Measurements from ENCODE around the gene RAP1GAP. TPM values are rescaled to one million over a fixed set of nuclear protein-coding genes. Genes with fewer than 3 reads are reported as not detected.

Gene RAP1GAP
- total and polyA plus RNA-seq, 2 of the 13 experiments (the other 11 are each of a cell fraction or from before 2014, with no cell fraction given), result 11.9 to 37.5 TPM

DNA sequence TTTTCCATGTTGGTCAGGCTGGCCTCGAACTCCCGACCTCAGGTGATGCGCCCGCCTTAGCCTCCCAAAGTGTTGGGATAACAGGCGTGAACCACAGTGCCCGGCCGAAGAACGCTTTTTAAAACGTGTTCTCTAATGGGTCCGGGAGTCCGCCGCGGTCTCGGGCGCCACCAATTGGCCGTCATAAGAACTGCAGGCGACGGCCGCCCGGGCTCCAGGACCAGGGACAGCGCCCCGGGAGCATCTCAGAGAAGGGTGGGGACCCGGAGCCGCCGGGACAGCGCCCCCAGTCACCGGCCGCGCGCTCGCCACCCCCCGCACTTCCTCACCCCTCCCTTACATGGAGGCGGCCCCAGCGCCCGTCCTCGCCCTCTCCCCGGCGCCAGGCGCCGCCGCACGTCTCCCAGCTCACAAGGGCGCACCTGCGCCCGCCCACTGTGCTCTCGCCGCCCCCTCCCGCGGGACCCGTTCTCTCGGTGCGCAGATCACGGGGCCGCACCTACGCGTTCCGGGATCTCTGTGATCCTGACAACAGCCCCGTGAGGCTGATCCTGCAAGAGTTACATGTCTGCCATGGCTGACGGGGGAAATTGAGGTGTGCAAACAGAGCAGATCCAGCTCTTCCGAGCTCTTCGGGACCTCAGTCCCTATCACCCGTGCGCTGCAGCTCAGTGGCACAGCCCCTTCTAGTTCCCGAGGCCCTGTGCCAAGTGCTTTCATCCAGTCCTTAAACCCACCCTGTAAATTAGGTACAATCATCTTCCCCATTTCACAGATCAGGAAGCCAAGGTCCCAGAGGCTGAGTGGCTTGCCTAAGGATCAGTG, 9.8 kb downstream of the RAP1GAP start (continued):
- TF ChIP-seq HCFC1 (IDR thresholded peaks at IDR 0.05; ENCODE audit: low read depth, low read length), result no peak
- peak; percentile 96 for TF ChIP-seq KLF15 (CRISPR knock-in tag; IDR thresholded peaks at IDR 0.05; ENCODE audit: borderline replicate concordance)
- peak; percentile 70; the same call in 1 of the 2 replicates for TF ChIP-seq HIVEP1 (CRISPR knock-in tag; IDR thresholded peaks at IDR 0.05)
- TF ChIP-seq, protein P1, sequence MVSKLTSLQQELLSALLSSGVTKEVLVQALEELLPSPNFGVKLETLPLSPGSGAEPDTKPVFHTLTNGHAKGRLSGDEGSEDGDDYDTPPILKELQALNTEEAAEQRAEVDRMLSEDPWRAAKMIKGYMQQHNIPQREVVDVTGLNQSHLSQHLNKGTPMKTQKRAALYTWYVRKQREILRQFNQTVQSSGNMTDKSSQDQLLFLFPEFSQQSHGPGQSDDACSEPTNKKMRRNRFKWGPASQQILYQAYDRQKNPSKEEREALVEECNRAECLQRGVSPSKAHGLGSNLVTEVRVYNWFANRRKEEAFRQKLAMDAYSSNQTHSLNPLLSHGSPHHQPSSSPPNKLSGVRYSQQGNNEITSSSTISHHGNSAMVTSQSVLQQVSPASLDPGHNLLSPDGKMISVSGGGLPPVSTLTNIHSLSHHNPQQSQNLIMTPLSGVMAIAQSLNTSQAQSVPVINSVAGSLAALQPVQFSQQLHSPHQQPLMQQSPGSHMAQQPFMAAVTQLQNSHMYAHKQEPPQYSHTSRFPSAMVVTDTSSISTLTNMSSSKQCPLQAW (CRISPR knock-in tag; IDR thresholded peaks at IDR 0.05), result peak; percentile 85; the same call in 1 of the 2 replicates
- TF ChIP-seq RCOR2 (CRISPR knock-in tag; IDR thresholded peaks at IDR 0.05), result peak; percentile 36; the same call in 1 of the 2 replicates
- TF ChIP-seq, protein P2, sequence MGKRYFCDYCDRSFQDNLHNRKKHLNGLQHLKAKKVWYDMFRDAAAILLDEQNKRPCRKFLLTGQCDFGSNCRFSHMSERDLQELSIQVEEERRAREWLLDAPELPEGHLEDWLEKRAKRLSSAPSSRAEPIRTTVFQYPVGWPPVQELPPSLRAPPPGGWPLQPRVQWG (CRISPR knock-in tag; IDR thresholded peaks at IDR 0.05; ENCODE audit: borderline replicate concordance, low read depth), result no peak
- TF ChIP-seq, protein P3, sequence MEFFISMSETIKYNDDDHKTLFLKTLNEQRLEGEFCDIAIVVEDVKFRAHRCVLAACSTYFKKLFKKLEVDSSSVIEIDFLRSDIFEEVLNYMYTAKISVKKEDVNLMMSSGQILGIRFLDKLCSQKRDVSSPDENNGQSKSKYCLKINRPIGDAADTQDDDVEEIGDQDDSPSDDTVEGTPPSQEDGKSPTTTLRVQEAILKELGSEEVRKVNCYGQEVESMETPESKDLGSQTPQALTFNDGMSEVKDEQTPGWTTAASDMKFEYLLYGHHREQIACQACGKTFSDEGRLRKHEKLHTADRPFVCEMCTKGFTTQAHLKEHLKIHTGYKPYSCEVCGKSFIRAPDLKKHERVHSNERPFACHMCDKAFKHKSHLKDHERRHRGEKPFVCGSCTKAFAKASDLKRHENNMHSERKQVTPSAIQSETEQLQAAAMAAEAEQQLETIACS (CRISPR knock-in tag; IDR thresholded peaks at IDR 0.05), result peak; percentile 79
- TF ChIP-seq NFKB2 (CRISPR knock-in tag; IDR thresholded peaks at IDR 0.05; ENCODE audit: borderline replicate concordance), result peak; percentile 98; the same call in 1 of the 2 replicates
- peak; percentile 90; the same call in 1 of the 2 replicates for TF ChIP-seq ZNF20 (CRISPR knock-in tag; IDR thresholded peaks at IDR 0.05)
- TF ChIP-seq ZNF224 (CRISPR knock-in tag; IDR thresholded peaks at IDR 0.05), result no peak
- TF ChIP-seq, protein P4, sequence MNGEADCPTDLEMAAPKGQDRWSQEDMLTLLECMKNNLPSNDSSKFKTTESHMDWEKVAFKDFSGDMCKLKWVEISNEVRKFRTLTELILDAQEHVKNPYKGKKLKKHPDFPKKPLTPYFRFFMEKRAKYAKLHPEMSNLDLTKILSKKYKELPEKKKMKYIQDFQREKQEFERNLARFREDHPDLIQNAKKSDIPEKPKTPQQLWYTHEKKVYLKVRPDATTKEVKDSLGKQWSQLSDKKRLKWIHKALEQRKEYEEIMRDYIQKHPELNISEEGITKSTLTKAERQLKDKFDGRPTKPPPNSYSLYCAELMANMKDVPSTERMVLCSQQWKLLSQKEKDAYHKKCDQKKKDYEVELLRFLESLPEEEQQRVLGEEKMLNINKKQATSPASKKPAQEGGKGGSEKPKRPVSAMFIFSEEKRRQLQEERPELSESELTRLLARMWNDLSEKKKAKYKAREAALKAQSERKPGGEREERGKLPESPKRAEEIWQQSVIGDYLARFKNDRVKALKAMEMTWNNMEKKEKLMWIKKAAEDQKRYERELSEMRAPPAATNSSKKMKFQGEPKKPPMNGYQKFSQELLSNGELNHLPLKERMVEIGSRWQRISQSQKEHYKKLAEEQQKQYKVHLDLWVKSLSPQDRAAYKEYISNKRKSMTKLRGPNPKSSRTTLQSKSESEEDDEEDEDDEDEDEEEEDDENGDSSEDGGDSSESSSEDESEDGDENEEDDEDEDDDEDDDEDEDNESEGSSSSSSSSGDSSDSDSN (CRISPR knock-in tag; IDR thresholded peaks at IDR 0.05), result peak; percentile 68
- no peak for TF ChIP-seq NR3C1 (CRISPR knock-in tag; IDR thresholded peaks at IDR 0.05)
- no peak for TF ChIP-seq ELF4 (CRISPR knock-in tag; IDR thresholded peaks at IDR 0.05; ENCODE audit: borderline replicate concordance)
- TF ChIP-seq, protein P5, sequence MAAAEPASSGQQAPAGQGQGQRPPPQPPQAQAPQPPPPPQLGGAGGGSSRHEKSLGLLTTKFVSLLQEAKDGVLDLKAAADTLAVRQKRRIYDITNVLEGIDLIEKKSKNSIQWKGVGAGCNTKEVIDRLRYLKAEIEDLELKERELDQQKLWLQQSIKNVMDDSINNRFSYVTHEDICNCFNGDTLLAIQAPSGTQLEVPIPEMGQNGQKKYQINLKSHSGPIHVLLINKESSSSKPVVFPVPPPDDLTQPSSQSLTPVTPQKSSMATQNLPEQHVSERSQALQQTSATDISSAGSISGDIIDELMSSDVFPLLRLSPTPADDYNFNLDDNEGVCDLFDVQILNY (CRISPR knock-in tag; conservative IDR thresholded peaks at IDR 0.05), result peak; percentile 85
- TF ChIP-seq, protein P6, sequence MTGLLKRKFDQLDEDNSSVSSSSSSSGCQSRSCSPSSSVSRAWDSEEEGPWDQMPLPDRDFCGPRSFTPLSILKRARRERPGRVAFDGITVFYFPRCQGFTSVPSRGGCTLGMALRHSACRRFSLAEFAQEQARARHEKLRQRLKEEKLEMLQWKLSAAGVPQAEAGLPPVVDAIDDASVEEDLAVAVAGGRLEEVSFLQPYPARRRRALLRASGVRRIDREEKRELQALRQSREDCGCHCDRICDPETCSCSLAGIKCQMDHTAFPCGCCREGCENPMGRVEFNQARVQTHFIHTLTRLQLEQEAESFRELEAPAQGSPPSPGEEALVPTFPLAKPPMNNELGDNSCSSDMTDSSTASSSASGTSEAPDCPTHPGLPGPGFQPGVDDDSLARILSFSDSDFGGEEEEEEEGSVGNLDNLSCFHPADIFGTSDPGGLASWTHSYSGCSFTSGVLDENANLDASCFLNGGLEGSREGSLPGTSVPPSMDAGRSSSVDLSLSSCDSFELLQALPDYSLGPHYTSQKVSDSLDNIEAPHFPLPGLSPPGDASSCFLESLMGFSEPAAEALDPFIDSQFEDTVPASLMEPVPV (CRISPR knock-in tag; IDR thresholded peaks at IDR 0.05), result peak; percentile 89
- TF ChIP-seq ZNF547 (CRISPR knock-in tag; IDR thresholded peaks at IDR 0.05), result peak; percentile 91
- no peak for TF ChIP-seq ZNF354B (CRISPR knock-in tag; IDR thresholded peaks at IDR 0.05)
- no peak for TF ChIP-seq CREM (IDR thresholded peaks at IDR 0.05)
- no peak for TF ChIP-seq CREM (CRISPR knock-in tag; IDR thresholded peaks at IDR 0.05)
- TF ChIP-seq, protein P7, sequence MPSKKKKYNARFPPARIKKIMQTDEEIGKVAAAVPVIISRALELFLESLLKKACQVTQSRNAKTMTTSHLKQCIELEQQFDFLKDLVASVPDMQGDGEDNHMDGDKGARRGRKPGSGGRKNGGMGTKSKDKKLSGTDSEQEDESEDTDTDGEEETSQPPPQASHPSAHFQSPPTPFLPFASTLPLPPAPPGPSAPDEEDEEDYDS (CRISPR knock-in tag; IDR thresholded peaks at IDR 0.05), result peak; percentile 56; the same call in 1 of the 2 replicates
- TF ChIP-seq SNAPC2 (CRISPR knock-in tag; IDR thresholded peaks at IDR 0.05), result peak; percentile 89

Measured in HepG2 (cell line).